Stromal cell of bone marrow (primary cell): ENCODE data around the gene RHOA.
"Not testable (repeated sequence)": the region's sequence is repeated elsewhere in the genome, so short reads cannot be mapped to it uniquely, and the experiment has no call there.

Experiments used
- DNase-seq: peaks from one replicate; pipeline ENCODE4 v3.0.0-alpha.2; 2012; ENCODE audit warnings: low read depth

The RHOA gene

DNA sequence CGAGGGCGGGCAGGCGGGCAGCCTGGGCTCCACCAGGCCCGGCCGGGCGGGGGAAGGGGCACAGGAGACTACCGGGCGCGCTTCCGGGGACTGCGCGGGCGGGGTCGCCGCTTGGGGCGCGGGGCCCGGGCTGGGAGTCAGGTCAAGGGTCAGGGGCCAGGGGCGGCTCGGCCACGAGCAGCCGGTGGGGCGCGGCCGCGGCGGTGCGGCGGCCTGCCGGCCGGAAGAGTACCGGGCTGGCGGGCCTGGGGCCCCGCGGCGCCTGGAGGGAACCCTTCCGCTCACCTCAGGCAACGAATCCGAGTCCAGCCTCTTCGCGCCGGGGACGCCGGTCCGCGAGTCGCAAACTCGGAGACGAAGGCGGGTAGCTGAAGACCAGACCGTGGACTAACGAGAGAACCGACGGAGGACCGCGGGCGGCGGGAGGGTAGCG, 225 bp downstream of the RHOA start:
- no peak for DNase-seq

DNA sequence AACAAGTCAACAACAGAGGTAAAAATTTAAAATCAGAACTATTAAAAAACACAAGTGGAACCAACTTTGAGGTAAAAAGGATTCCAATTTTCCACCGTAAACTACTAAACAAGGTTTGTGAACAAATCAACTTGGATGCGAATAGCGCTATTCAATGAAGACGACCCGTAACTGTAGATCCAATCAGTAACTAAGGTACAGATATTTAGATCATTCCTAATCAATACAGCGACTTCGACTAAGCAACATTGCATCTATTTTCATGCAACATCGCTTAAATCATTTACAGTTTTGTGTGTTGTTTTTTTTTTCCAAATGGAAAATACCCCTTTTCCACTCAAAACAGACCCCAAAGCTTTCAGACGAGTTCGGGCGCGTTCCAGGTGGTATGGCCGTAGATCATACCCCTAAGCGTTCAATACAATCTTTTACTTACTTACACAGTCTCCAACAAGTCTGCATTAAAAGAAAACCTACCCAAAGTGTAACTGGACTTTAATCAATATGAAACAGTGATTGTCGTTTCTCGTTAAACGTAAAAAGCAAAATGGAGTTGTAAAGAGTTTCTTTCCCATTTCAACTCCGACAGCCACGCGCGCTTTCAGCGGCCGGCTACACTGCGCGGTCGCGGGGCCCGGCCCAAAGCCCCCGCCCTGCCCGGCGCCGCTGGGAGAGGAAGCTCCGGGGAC, 786 bp downstream of the RHOA start:
- DNase-seq, result no peak

DNA sequence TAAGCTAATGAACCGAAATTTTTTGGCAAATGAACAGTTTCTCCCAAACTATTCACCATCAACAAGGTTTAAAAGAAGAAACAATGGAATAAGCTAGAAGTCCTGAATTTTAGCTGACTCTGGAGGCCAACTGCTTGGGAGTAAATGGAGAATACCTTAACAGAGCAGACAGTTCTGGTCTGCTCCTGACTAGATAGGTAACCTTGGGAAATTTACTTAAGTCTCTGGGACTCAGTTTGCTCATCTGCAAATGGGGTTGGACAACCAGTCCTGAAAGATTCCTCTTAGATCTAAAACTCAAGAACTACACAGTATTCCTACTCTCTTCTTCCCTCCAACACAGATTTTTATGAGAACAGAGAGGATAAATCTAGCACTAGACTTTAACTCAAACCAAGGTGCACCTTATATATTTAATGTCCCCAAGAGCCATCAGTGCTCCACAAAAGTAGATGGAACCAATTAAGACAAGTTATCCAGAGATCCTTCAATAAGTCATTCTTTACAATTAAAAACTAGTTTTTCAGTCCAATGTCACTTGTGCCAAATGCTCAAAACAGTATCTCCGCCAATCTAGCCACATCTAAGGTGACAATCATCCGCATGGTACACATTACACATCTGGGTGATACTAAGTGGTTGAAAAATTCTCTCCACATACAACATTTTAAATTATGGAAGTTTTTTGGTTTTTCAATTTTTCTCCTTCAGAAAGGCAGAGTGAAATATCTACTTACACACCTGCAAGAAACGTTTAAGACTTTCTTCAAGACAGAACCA, 1.5 kb downstream of the RHOA start:
- no peak for DNase-seq

DNA sequence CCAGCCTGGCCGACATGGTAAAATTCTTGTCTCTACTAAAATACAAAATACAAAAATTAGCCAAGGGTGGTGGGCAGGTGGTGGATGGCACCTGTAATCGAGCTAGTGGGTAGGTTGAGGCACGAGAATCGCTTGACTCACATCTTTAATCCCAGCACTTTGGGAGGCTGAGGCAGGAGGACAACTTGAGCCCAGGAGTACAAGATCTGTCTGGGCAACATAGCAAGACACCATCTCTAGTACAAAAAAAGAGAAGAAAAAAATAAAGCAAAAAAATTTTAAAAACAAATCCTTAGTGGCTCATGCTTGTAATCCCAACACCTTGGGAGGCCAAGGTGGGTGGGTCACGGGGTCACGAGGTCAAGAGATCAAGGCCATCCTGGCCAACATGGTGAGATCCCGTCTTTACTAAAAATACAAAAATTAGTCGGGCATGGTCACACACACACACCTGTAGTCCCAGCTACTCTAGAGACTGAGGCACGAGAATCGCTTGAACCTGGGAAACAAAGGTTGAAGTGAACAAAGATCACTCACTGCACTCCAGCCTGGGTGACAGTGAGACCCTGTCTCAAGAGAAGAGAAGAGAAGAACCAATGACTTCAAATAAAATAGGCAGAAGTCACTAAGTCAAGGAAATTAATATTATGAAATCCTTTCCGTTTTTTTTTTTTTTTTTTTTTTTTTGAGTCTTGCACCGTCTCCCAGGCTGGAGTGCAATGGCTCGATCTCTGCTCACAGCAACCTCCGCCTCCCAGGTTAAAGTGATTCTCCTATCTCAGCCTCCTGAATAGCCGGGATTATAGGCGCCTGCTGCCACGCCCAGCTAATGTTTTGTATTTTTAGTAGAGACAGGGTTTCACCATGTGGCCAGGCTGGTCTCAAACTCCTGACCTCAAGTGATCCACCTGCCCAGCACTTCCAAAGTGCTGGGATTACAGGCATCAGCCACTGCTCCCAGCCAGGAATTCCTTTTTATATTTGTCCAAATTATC, 4.9 kb downstream of the RHOA start:
- no peak for DNase-seq

DNA sequence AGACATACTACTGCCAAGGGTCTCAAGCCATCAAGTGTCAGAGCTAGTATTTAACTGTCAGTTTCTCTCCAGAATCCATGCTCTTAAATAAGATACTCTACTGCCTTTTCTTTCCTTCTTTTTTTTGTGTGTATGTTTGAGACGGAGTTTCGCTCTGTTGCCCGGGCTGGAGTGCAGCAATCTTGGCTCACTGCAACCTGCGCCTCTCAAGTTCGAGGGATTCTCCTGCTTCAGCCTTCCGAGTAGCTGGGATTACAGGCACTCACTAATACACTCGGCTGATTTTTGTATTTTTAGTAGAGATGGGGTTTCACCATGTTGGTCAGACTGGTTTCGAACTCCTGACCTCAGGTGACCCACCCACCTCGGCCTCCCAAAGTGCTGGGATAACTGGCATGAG, 6.2 kb downstream of the RHOA start:
- DNase-seq, result not testable (repeated sequence)

DNA sequence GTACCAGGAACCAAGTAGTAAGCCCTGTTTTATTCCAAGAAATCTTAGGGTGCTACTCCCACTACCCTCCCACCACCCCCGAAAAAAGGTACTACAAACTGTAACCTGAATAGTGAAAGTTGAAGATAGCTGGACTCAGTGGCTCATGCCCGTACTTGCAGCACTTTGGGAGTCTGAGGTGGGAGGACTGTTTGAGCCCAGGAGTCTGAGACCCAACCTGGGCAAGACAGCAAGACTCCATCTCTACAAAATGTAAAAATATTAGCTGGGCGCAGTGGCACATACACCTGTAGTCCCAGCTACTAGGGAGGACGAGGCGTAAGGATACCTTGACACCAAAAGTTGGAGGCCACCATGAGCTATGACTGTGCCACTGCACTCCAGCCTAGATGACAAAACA, 7.9 kb downstream of the RHOA start:
- DNase-seq, result no peak

DNA sequence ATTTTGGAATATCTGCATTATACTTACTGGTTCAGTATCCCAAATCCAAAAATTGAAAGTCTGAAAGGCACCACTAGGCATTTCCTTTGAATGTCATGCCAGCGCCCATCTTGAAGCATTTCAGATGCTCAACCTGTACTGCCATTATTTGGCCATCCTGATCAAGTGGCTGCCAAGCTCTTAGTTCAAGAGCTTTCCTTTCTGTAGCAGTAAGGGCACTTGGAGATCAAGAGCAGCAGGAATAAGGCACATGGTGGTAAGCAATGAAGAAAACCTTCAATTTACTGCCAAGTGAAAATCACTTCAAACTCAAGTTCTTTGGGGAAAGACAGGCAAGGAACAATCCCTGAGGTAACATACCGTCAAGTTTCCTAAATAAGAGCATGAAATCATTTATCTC, 10.0 kb downstream of the RHOA start:
- DNase-seq, result no peak

DNA sequence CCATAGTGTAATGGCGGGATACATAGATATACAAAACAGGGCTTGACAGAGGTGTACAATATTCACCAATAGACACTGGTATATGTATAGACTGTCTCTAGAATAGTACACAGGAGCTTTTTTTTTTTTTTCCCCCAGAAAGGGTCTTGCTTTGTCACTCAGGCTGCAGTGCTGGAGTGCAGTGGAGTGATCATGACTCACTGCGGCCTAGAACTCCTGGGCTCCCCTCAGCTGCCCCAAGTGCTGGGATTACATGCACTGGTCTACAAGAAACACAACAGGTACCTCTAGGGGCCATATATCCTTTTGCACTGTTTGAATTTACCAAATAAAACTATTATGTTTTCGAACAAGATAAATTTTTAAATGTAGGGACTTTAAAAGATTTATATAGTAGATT, 12.3 kb downstream of the RHOA start:
- no peak for DNase-seq

DNA sequence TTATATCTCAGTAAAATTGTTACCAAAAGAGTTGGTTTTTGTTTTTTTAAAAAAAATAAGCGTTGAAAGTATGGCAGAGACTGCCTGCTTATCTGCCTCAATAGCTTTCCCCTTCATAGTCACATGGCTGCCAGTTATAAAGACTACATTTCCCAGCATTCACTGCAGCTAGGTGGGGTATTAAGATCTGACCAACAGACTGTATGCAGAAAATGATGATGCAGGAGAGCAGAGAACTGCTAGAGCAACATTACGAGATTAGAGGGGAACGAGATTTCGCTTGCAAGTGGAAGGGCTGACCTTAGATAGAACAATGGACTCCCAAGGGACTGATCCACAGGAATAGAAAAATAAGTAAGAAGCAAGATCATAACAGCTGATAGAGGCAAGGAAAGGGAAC, 14.3 kb downstream of the RHOA start:
- no peak for DNase-seq

DNA sequence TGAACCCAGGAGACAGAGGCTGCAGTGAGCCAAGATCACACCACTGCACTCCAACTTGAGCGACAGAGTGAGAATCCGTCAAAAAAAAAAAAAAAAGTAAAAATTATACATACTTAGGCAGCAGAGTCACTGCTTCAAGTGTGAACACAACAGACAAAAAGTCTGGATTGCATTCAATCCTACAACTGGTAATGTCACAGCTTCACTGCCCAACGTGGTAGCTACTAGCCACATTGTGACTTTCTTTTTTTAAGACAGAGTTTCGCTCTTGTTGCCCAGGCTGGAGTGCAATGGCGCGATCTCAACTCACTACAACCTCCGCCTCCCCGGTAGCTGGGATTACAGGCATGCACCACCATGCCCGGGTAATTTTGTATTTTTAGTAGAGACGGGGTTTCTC, 20.5 kb downstream of the RHOA start:
- not testable (repeated sequence) for DNase-seq

DNA sequence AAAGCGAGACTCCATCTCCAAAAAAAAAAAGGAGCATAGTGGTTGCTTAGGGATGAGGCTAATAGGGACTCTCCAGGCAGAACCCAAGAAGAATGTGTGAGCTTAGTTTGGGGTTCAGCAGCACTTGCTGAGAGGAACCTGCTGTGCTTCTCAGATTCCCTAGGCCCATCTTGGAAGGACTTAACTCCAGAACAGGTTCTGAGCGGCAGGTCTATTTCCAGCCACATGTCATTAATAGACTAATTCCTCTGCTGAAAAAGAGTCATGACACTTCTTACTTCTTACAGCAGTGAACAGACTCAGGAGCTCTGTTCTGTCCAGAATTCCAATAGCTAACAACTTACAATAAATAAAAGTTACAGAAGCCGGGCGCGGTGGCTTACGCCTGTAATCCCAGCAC, 22.5 kb downstream of the RHOA start:
- DNase-seq, result no peak

DNA sequence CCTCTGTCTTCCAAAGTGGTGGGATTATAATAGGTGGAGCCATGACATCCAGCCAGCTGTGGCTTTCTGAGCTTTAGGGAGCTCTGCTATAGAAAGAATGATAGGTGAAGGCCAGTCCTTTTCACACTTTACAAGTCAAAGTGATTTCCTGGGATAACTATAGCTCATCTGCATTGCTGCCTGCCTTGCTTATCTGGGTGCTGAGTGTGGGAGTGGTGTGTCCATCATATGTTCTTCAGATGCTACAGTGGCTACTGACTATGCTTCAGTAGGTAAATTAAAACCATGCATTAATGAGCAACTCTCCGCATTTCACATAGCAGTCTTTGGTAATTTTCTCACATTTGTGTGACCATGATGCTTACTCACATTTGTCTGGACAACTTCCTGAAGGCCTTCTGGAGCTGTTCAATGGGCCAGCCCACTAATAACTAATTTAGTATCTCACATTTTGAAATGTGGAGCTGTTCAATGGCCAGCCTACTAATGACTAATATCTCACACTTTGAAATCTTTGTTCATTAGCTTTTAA, 23.4 kb downstream of the RHOA start:
- DNase-seq, result no peak

DNA sequence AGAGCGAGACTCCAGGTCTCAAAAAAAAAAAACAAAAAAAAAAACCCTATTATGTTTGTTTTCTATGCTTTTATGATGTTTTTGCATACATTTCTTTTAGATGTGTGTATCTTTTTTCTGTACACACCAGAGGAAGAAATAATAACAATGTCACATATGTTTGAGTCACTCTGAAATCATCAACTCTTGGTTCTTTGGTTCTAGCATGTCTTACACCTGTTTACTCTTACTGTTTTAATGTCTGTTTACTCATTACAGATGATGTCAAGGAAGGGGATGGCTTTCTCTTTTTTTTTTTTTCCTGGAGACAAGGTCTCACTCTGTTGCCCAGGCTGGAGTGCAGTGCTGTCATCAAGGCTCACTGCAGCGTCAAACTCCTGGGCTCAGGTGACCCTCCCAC, 24.1 kb downstream of the RHOA start:
- DNase-seq, result no peak

DNA sequence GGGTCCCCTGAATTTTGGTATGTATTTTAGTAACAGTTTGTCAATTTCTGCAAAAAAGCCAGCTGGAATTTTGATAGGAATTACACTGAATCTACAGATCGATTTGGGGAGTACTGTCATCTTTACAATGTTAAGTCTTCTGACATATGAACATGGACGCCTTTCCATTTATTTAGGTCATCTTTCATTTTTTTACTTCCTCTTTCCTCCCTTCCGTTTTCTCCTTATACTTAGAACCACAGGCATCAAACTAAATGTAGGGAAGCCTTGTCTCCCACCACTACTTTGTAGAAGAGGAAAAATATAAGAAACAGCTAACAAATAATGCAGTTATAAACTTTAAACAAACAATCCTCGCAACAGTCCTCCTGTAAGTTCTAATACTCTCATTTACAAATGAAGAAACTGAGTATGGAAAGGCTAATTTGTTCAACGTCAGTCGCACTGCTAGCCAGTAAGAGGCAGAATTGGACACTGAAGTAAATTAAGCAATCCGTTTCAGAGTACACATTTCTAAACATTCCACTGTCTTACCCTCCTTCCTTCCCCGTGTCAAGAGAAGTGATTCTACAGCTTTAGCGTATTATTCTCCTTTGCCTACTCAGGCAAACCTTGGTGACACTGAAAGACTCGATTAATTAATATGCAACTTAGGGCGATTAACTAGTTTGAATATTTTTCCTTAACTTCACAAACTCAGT, 25.6 kb downstream of the RHOA start:
- DNase-seq, result no peak

DNA sequence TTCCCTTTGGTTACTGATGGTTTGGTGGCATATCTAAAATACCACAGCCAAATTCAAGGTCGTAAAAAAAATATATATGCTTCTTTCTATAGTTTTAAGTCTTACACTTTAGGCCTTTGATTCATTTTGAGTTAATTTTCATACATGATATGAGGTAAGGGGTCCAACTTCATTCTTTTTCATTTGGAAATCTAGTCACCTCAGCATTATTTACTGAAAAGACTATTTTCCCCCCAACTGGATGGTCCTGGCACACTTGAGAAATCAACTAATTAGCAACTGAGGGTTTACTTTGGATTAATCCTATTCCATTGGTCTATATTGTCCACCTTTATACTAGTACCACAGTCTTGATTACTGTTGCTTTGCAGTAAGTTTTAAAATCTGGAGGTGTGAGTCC, 26.2 kb downstream of the RHOA start:
- no peak for DNase-seq

DNA sequence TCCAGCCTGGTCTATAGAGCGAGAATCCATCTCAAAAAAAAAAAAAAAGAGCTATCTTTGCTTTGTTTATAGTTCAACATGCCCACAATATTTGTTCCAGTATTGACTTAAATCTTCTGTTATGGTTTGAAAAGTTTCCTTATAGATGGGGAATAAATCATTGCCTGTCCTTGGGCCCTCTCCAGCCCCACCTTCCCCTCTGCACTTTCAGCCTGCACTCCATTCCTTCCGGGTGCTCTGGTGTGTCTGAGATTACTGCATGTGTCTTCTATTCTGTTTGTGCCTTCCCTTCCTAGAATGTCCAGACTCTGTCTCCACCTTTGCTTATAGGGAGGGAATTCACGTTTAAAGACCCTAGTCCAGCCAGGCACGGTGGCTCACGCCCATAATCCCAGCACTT, 28.4 kb downstream of the RHOA start:
- no peak for DNase-seq

DNA sequence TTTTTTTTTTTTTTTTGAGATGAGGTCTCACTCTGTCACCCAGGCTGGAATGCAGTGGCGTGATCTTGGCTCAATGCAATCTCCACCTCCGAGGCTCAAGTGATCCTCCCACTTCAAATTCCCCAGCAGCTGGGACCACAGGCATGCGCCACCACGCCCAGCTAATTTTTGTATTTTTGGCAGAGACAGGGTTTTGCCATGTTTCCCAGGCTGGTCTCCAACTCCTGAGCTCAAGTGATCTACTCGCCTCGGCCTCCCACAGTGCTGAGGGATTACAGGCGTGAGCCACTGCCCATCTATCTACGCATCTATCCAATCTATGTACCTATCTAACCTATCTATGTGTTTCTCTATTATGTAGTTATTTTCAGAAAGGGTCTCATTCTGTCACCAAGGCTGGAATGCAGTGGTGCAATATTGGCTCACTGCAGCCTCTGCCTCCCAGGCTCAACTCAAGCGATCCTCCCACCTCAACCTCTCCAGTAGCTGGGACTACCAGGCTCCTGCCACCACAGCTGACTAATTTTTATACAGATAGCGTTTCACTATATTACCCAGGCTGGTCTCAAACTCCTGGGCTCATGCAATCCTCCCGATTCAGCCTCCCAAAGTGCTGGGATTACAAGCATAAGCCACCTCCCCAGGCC, 33.4 kb downstream of the RHOA start:
- peak; percentile 73 for DNase-seq

DNA sequence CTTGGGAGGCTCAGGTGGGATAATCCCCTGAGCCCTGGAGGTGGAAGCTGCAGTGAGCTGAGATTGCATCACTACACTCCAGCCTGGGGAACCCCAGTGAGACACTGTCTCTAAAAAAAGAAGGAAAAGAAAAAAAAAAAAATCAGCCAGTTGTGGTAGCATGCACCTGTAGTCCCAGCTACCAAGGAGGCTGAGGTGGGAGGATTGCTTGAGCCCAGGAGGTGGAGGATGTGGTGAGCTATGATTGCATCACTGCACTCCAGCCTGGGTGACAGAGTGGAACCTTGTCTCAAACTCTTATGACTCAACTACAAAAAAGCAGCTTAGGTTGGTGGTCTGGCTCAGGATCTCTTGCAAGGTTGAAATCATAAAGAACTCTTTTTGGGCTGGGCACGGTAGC, 34.3 kb downstream of the RHOA start:
- no peak for DNase-seq

DNA sequence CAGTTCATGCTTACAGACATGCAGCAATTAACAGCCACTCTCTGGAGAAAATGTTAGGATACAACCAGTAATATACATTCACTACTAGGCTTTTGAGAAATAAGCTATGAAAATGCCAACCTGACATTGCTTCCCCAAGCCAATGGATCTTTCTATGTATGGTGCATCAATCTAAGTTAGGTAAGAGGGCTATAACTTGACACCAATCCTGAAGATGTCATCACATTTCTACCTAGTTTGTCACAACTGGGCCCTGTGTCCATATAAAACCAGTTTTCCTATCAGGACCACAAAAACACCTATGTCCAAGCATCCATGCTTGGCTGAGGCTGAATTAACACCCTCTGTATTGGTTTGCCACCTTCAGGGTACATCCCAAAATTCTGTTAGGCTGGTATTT, 39.8 kb downstream of the RHOA start:
- no peak for DNase-seq

DNA sequence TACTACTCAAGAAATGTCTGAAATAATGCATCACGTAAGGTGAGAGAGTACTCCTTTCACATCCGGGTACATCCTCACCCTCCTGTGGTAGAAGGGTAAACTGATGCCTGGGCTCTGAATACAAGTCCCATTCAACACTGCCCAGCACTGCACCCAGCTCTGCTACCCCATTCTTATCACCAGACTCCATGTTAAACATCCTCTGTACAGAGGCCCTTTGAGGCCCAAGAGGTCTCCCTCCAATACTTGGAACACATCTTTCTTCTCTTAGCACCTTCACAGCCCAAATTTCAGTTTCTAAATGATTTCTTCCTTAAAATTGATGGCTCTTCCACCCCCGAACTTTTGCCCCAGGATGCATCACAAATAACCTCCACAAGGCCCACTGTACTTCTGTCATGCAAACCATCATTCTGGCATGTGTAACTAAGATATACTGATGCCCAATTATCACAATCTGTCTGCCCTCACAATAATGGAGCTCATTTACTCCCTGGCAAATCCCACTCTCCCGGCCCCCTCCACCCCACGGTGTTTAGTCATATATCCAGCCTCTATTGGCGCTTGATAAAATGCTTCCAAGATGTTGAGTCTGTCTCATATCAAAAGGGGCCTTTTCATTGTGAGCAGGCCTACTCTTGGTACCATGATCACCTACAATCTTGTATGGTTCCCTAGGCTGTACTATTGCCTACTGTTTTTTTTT, 41.0 kb downstream of the RHOA start:
- no peak for DNase-seq

DNA sequence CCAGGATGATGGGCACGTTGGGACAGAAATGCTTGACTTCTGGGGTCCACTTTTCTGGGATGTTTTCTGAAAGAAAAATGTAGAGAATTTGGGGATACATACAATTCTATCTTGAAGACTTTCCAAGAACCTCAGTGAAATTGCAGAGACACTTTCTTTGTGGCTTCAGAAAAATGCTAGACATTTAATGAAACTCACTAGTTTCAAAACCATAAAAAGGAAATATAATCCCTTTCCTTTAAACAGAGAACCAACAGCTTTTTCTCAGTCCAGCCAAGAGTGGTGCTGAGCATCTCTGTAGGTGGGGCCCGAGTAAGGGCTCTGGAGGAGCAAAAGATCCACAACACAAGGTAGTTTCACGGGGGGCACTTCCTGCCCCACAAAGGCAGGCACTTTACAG, 49.2 kb downstream of the RHOA start:
- no peak for DNase-seq
